GM23248 (cell line): Measurements from ENCODE around the gene DYRK1B.

Experiments used
- EZH2 ChIP-seq: fragments of 200-600 bp; sonication (generic); IDR thresholded peaks from 2 replicates; pipeline ENCODE4 v1.6.1; 2018; ENCODE audit warnings: antibody characterized with exemption, mild to moderate bottlenecking; ENCODE audit not compliant: insufficient read depth, poor library complexity, severe bottlenecking
- EZH2phosphoT487 ChIP-seq: fragments of 200-600 bp; sonication (generic); IDR thresholded peaks from 2 replicates; pipeline ENCODE4 v1.6.1; 2018; ENCODE audit warnings: antibody characterized with exemption, moderate library complexity, mild to moderate bottlenecking, low read depth; ENCODE audit not compliant: insufficient read depth

DNA sequence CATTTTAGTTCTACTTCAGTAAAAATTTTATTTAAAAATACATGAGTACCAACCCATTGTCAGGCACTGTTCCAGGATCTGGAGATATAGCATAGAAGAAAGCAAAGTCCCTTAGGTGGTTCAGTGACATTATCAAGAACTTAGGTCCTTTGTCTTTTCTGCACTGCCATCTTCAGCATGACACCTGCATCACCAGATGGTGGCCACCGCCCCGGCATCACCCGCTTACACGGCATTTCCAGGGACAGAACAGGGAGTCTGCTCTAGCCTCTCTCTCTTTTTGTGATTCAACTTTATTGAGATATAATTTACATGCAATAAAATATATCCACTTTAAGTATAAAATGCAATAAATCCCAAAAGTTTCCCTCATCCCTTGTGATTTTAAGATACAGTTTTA lies 23.5 kb downstream of the DYRK1B start:
- TF ChIP-seq EZH2: no peak
- TF ChIP-seq EZH2phosphoT487: no peak
